NB4 (cell line): Measurements from ENCODE around the gene SMYD5.

Experiments
- CTCF ChIP-seq: IDR thresholded peaks from one replicate; pipeline ENCODE4 v1.5.1; 2012; ENCODE audit warnings: low read depth, low read length
- MAX ChIP-seq: IDR thresholded peaks from 2 replicates; pipeline ENCODE4 v1.6.1; 2011; ENCODE audit warnings: low read depth, low read length
- MYC ChIP-seq: IDR thresholded peaks from 2 replicates; pipeline ENCODE4 v1.6.1; 2011; ENCODE audit warnings: low read depth, low read length
- POLR2A ChIP-seq: IDR thresholded peaks from 2 replicates; pipeline ENCODE4 v1.6.1; 2011; ENCODE audit warnings: mild to moderate bottlenecking; ENCODE audit not compliant: insufficient read length; ENCODE audit errors: extremely low read depth

- TF ChIP-seq CTCF (no peak), MYC (no peak), MAX (no peak), POLR2A (no peak)
Measured at GRCh38 chr2:73205611-73206010, 8.4 kb upstream of the SMYD5 start.
